Measurements from ENCODE around the gene BBS9. TPM values are rescaled to one million over a fixed set of nuclear protein-coding genes. Genes with fewer than 3 reads are reported as not detected.
"Not testable (repeated sequence)": the region's sequence is repeated elsewhere in the genome, so short reads cannot be mapped to it uniquely, and the experiment has no call there.

BBS9 gene
- total RNA-seq, 2 donors from 2014 or later: 23.0 to 28.6 TPM

- no peak for ATAC-seq (ENCODE audit: insufficient number of reproducible peaks, low FRiP score, low read depth)
- no peak overlapping the region for H3K27ac ChIP-seq
Measured at GRCh38 chr7:33509206-33509605, 379.8 kb downstream of the BBS9 start.

GRCh38 chr7:33511778-33512177 is 382.4 kb downstream of the BBS9 start:
- Histone ChIP-seq H3K4me3 (no peak overlapping the region), H3K27me3 (replicated peaks; ENCODE audit: insufficient read depth) (no peaks in the 10 kb centered on the region), H3K36me3 (no peaks in the 10 kb centered on the region), H3K9me3 (no peaks in the 10 kb centered on the region), H3K4me1 (ENCODE audit: control insufficient read depth in 1 of 2, low read depth in 2 of 2) (no peaks in the 10 kb centered on the region), H3K27ac (no peak overlapping the region)
- TF ChIP-seq CTCF (IDR thresholded peaks at IDR 0.05): no peak
- no peak for DNase-seq (ENCODE audit: low spot score)
- no peak for ATAC-seq (ENCODE audit: insufficient number of reproducible peaks, low FRiP score, low read depth)

More at GRCh38 chr7:33509206-33509605, 379.8 kb downstream of the BBS9 start:
- Histone ChIP-seq H3K4me1 (ENCODE audit: control insufficient read depth in 1 of 2, low read depth in 2 of 2) (no peaks in the 10 kb centered on the region), H3K27me3 (replicated peaks; ENCODE audit: insufficient read depth) (no peaks in the 10 kb centered on the region), H3K9me3 (no peaks in the 10 kb centered on the region), H3K4me3 (no peak overlapping the region), H3K36me3 (no peaks in the 10 kb centered on the region)
- no peak for DNase-seq (ENCODE audit: low spot score)
- no peak for TF ChIP-seq CTCF (IDR thresholded peaks at IDR 0.05)

- H3K27ac ChIP-seq: no peak overlapping the region
- DNase-seq (ENCODE audit: low spot score) (no peak), ATAC-seq (ENCODE audit: insufficient number of reproducible peaks, low FRiP score, low read depth) (no peak)
- H3K36me3 ChIP-seq: no peaks in the 10 kb centered on the region
- H3K4me1 ChIP-seq (ENCODE audit: control insufficient read depth in 1 of 2, low read depth in 2 of 2): no peaks in the 10 kb centered on the region
- H3K4me3 ChIP-seq: no peak overlapping the region
- no peaks in the 10 kb centered on the region for H3K27me3 ChIP-seq (replicated peaks; ENCODE audit: insufficient read depth)
- no peak for TF ChIP-seq CTCF (IDR thresholded peaks at IDR 0.05)
- no peaks in the 10 kb centered on the region for H3K9me3 ChIP-seq
Measured at GRCh38 chr7:33516568-33516967, 387.2 kb downstream of the BBS9 start.

GRCh38 chr7:33517191-33517590 is 387.8 kb downstream of the BBS9 start:
- no peaks in the 10 kb centered on the region for H3K9me3 ChIP-seq
- no peak overlapping the region for H3K27ac ChIP-seq
- ATAC-seq (ENCODE audit: insufficient number of reproducible peaks, low FRiP score, low read depth) (no peak), DNase-seq (ENCODE audit: low spot score) (no peak)
- TF ChIP-seq CTCF (IDR thresholded peaks at IDR 0.05): no peak
- H3K4me3 ChIP-seq: no peak overlapping the region
- no peaks in the 10 kb centered on the region for H3K27me3 ChIP-seq (replicated peaks; ENCODE audit: insufficient read depth)
- no peaks in the 10 kb centered on the region for H3K36me3 ChIP-seq
- no peaks in the 10 kb centered on the region for H3K4me1 ChIP-seq (ENCODE audit: control insufficient read depth in 1 of 2, low read depth in 2 of 2)

- H3K36me3 ChIP-seq; ATAC-seq (ENCODE audit: insufficient number of reproducible peaks, low FRiP score, low read depth); H3K27me3 ChIP-seq (replicated peaks; ENCODE audit: insufficient read depth); H3K9me3 ChIP-seq; H3K4me1 ChIP-seq (ENCODE audit: control insufficient read depth in 1 of 2, low read depth in 2 of 2); DNase-seq (ENCODE audit: low spot score); H3K4me3 ChIP-seq; H3K27ac ChIP-seq: not testable (repeated sequence)
Measured at GRCh38 chr7:33527008-33527407, 397.6 kb downstream of the BBS9 start.

GRCh38 chr7:33527613-33528012 is 398.2 kb downstream of the BBS9 start:
- H3K36me3 ChIP-seq; H3K4me1 ChIP-seq (ENCODE audit: control insufficient read depth in 1 of 2, low read depth in 2 of 2); H3K27ac ChIP-seq; DNase-seq (ENCODE audit: low spot score); H3K9me3 ChIP-seq; H3K4me3 ChIP-seq; H3K27me3 ChIP-seq (replicated peaks; ENCODE audit: insufficient read depth); ATAC-seq (ENCODE audit: insufficient number of reproducible peaks, low FRiP score, low read depth): not testable (repeated sequence)

Data from thoracic aorta (tissue), 2 donors.